Gastroesophageal sphincter (tissue), 4 donors: ENCODE results near the gene PPP2R5C. TPM values are rescaled to one million over a fixed set of nuclear protein-coding genes. Genes with fewer than 3 reads are reported as not detected.

Source experiments
- ATAC-seq: fragments of 150-250 bp; one replicate; pipeline ENCODE4 v1.9.1; 2016; ENCODE audit warnings: mild to moderate bottlenecking, moderate library complexity
- H3K27ac ChIP-seq, 4 donors: fragments of 200-600 bp; sonication (generic) in 3 of 4; 1 replicate in 3 of 4; 2 replicates in 1 of 4; pipeline ENCODE4 v1.5.1; 2016 to 2019
- H3K27me3 ChIP-seq: fragments of 200-600 bp; sonication (generic); one replicate; pipeline ENCODE4 v1.5.1; 2019
- H3K36me3 ChIP-seq, 2 donors: fragments of 200-600 bp; sonication (generic); one replicate each; pipeline ENCODE4 v1.5.1; 2019; ENCODE audit warnings: control low read depth in 1 of 2
- H3K4me1 ChIP-seq, 3 donors: fragments of 200-600 bp; sonication (generic); 1 replicate in 2 of 3; 2 replicates in 1 of 3; pipeline ENCODE4 v1.5.1; 2016 to 2019; ENCODE audit warnings: control low read depth in 2 of 3
- H3K4me3 ChIP-seq, 2 donors: fragments of 200-600 bp; sonication (generic); one replicate each; pipeline ENCODE4 v1.5.1; 2019; ENCODE audit warnings: mild to moderate bottlenecking in 1 of 2, moderate library complexity in 1 of 2
- H3K9me3 ChIP-seq, 3 donors: fragments of 200-600 bp; sonication (generic); one replicate each; pipeline ENCODE4 v1.5.1; 2017 to 2019; ENCODE audit warnings: control low read depth in 2 of 3
- EP300 ChIP-seq: sonication (generic); formaldehyde crosslinking; IDR thresholded peaks from one replicate; pipeline ENCODE4 v1.6.1; 2017; ENCODE audit warnings: antibody characterized with exemption, mild to moderate bottlenecking
- POLR2A ChIP-seq, 2 donors: fragments of 450-650 bp; IDR thresholded peaks; one replicate each; pipeline ENCODE4 v1.6.1; 2017; ENCODE audit warnings: antibody characterized with exemption in 2 of 2, mild to moderate bottlenecking in 2 of 2, moderate library complexity in 1 of 2
- POLR2AphosphoS5 ChIP-seq: sonication (generic); formaldehyde crosslinking; IDR thresholded peaks from one replicate; pipeline ENCODE4 v1.6.1; 2017; ENCODE audit warnings: antibody characterized with exemption
- WGBS, 2 donors: methylation state at CpG; one replicate each; pipeline ENCODE4 v1.1.5; 2018; ENCODE audit warnings: low coverage in 1 of 2; 5-methylcytosine and 5-hydroxymethylcytosine counted together
- total RNA-seq, 4 donors: library from RNA; depleted of rRNA; stranded (reverse); fragments of >200 nt; gene quantifications; one replicate each; pipeline ENCODE4 v1.1.0, GENCODE V29; 2016
- TF ChIP-seq, protein P1 (sequence below), 4 experiments: fragments of 200-600 bp in 2 of 4; fragments of 450-650 bp in 2 of 4; sonication (generic) in 1 of 4; IDR thresholded peaks; one replicate each; pipeline ENCODE4 v1.5.1; 2017 to 2019; ENCODE audit warnings: antibody characterized with exemption in 4 of 4, mild to moderate bottlenecking in 2 of 4, moderate library complexity in 2 of 4

The PPP2R5C gene
- total RNA-seq, 4 donors from 2014 or later: 123 to 199 (median 131) TPM

DNA sequence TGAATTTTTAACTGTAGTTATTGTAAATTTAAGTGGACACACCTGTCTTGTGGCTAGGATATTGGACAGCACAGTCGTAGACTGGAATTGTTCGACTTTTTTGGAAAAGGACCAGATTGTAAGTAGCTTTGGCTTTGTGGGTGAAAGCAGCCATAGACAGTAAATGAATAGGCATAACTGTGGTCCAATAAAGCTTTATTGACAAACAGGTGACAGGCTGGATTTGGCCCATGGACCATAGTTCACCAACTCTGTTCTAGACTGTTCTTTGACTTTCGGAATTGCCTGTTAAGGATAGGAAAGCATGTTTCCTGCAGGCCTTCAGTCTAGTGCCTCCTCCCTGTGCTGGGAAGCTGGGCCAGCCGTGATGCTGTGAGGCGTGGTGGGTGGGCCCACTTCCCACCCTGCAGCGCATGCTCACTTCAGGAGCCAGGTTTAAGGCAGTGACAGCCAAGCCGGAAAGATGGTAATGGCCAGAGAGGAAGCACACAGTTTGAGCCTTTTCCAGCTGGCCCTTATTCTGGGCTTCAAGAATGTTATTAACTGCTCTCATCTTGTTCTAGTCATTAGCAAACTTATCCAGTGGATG, 51.8 kb downstream of the PPP2R5C start:
- Histone ChIP-seq H3K36me3 (no peaks in the 10 kb centered on the region), H3K9me3 (no peaks in the 10 kb centered on the region), H3K27ac (peak overlapping the region; percentile 4 to 99 (median 95)), H3K4me3 (no peak overlapping the region), H3K4me1 (peaks cover 10 to 82% (median 17%) of the 10 kb centered on the region in 3 donors), H3K27me3 (no peaks in the 10 kb centered on the region)
- WGBS, 2 donors: 34 to 52% methylated on average over 2 to 5 of the region's 7 CpGs
- TF ChIP-seq EP300 (no peak), POLR2AphosphoS5 (no peak), POLR2A (IDR thresholded peaks at IDR 0.05) (no peak)
- TF ChIP-seq, protein P1, sequence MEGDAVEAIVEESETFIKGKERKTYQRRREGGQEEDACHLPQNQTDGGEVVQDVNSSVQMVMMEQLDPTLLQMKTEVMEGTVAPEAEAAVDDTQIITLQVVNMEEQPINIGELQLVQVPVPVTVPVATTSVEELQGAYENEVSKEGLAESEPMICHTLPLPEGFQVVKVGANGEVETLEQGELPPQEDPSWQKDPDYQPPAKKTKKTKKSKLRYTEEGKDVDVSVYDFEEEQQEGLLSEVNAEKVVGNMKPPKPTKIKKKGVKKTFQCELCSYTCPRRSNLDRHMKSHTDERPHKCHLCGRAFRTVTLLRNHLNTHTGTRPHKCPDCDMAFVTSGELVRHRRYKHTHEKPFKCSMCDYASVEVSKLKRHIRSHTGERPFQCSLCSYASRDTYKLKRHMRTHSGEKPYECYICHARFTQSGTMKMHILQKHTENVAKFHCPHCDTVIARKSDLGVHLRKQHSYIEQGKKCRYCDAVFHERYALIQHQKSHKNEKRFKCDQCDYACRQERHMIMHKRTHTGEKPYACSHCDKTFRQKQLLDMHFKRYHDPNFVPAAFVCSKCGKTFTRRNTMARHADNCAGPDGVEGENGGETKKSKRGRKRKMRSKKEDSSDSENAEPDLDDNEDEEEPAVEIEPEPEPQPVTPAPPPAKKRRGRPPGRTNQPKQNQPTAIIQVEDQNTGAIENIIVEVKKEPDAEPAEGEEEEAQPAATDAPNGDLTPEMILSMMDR (IDR thresholded peaks at IDR 0.05): no peak
- peak; percentile 65 for ATAC-seq

DNA sequence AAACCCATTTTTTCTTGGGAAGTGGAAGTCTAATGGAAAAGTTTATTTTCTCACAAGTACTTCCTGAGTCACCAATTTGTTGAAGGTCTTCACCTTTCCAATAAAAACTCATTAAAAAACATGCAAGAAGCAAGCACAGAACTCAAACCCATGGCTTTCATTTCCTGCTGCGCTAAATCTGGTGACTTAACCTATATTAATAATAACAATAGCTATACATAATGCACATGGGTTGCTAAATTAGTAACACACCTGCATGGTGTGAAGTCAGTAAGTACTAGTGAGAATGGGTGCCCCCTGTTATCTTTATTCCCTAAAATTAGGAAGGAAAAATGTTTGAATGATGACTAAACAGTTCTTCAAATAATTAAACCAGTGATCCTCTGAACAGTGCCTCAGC, 52.3 kb downstream of the PPP2R5C start:
- Histone ChIP-seq H3K27me3 (no peaks in the 10 kb centered on the region), H3K4me1 (peaks cover 10 to 84% (median 17%) of the 10 kb centered on the region in 3 donors), H3K9me3 (no peaks in the 10 kb centered on the region), H3K36me3 (no peaks in the 10 kb centered on the region), H3K27ac (peak overlapping the region in 3 of 4 donors; percentile 93 to 99 (median 97)), H3K4me3 (no peak overlapping the region)
- ATAC-seq: no peak
- WGBS, 2 donors: 63 to 74% methylated on average over 1 of the region's 1 CpG
- TF ChIP-seq, protein P1 (IDR thresholded peaks at IDR 0.05): no peak
- no peak for TF ChIP-seq EP300
- no peak for TF ChIP-seq POLR2AphosphoS5
- no peak for TF ChIP-seq POLR2A (IDR thresholded peaks at IDR 0.05)

DNA sequence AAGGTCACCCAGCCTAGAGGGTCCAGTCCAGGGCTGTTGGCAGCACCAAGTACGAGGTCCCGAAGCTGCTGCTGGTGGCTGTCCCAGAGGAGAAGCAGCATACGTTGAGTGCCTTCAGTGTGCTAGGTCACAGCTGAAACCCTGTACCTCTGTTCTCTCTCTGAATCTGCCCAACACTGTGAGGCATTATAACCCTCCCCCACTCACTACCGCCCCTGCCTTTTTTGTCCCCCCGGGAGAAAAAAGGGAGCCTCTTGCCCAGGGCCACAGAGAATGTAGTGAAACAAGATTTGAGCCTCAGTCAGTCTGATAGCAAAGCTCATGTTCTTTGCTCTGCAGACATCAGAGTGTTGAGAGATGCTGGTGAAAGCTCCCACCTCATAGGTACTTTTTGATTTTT, 53.4 kb downstream of the PPP2R5C start:
- Histone ChIP-seq H3K4me1 (peaks cover 10 to 79% (median 17%) of the 10 kb centered on the region in 3 donors), H3K27ac (peak overlapping the region in 3 of 4 donors; percentile 93 to 99 (median 97)), H3K36me3 (no peaks in the 10 kb centered on the region), H3K27me3 (no peaks in the 10 kb centered on the region), H3K4me3 (no peak overlapping the region), H3K9me3 (no peaks in the 10 kb centered on the region)
- no CpG with 5 or more reads among the region's 5 CpGs for WGBS, 2 donors
- ATAC-seq: no peak
- TF ChIP-seq, protein P1 (IDR thresholded peaks at IDR 0.05): no peak
- TF ChIP-seq EP300: no peak
- no peak for TF ChIP-seq POLR2AphosphoS5
- TF ChIP-seq POLR2A (IDR thresholded peaks at IDR 0.05): no peak

DNA sequence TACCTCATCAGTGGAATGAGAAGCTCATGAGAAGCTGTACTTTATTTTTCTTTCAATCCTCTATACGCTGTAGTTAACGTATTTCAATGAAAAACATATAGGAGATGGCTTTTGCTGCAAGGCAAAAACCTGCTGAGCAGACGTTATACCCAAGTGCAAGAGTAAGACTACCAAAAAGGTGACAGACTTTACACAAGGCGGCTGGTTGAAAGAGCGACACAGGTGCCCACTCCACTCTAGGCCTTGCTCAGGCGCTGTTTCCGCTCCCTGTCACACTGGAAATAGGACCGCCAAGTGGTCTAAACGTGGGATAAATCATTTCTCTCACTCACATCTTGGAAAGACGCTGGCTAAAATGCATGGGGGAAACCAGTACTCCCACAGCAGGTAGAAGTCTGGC, 54.5 kb downstream of the PPP2R5C start:
- H3K36me3 ChIP-seq: no peaks in the 10 kb centered on the region
- WGBS, 2 donors: 73 to 82% methylated on average over 7 to 10 of the region's 10 CpGs
- H3K27ac ChIP-seq: no peak overlapping the region
- TF ChIP-seq EP300 (no peak), POLR2AphosphoS5 (no peak), POLR2A (IDR thresholded peaks at IDR 0.05) (no peak)
- TF ChIP-seq, protein P1 (IDR thresholded peaks at IDR 0.05): no peak
- no peak for ATAC-seq
- no peaks in the 10 kb centered on the region for H3K9me3 ChIP-seq
- H3K27me3 ChIP-seq: no peaks in the 10 kb centered on the region
- peaks cover 7 to 74% (median 15%) of the 10 kb centered on the region in 3 donors for H3K4me1 ChIP-seq
- H3K4me3 ChIP-seq: no peak overlapping the region

DNA sequence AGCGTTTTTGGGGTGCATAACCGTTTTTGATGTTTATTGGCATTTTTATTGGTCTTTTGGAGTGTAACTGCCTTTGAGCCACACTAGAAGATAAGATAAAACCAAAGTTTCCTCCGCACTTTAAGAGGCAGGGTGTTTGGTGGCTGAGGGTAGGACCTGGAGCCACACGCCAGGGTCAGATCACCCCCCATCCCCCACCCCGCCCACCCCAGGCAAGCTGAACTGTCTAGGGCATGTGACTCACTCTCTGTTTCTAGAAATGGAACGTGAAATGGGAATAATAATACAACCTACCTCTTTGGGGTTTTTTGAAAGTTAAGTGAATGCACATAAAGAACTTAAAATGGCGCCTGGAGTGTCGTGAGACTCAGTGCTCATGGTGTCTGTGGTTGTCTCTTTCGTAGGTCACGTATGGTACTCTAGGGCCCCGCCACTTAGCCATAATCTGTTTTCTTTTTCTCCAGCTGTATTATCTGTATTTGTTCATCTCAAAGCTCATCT, 56.0 kb downstream of the PPP2R5C start:
- no peaks in the 10 kb centered on the region for H3K9me3 ChIP-seq
- H3K4me3 ChIP-seq: no peak overlapping the region
- TF ChIP-seq, protein P1 (IDR thresholded peaks at IDR 0.05): no peak
- no peak for TF ChIP-seq POLR2AphosphoS5
- TF ChIP-seq POLR2A (IDR thresholded peaks at IDR 0.05): no peak
- no peak for TF ChIP-seq EP300
- H3K27ac ChIP-seq: peak overlapping the region in 2 of 4 donors; percentile 37 to 39
- peaks cover 5 to 72% (median 6%) of the 10 kb centered on the region in 3 donors for H3K4me1 ChIP-seq
- no peaks in the 10 kb centered on the region for H3K36me3 ChIP-seq
- WGBS, 2 donors: 79 to 90% methylated on average over 8 to 9 of the region's 11 CpGs
- no peaks in the 10 kb centered on the region for H3K27me3 ChIP-seq
- no peak for ATAC-seq
